ENCODE results near the gene PPT2.

Gene PPT2

GRCh38 chr6:32153564-32154513 lies at the start of gene PPT2:
Gene PPT2, plus strand, starts transcription at chr6:32154141. Its CDS starts 454 bp downstream, at chr6:32154595.
- peak in 50 of 51 donors; percentile 49 to 94 (median 82) for DNase-seq

GRCh38 chr6:32105433-32105832 lies 48.5 kb upstream of the PPT2 start:
- DNase-seq: no peak

- DNase-seq: peak in 1 of 51 donors; percentile 16
Measured at GRCh38 chr6:32107406-32107805, 46.5 kb upstream of the PPT2 start.

- no peak for DNase-seq
Measured at GRCh38 chr6:32108094-32108627, 45.8 kb upstream of the PPT2 start.

- no peak for DNase-seq
Measured at GRCh38 chr6:32108727-32109113, 45.2 kb upstream of the PPT2 start.

GRCh38 chr6:32109114-32109764 lies 44.7 kb upstream of the PPT2 start, which contains the start of gene TNXB:
Gene TNXB, minus strand, starts transcription at chr6:32109338. Its CDS starts 11,140 bp downstream, at chr6:32098198.
- DNase-seq: no peak

- no peak for DNase-seq
Measured at GRCh38 chr6:32109765-32110160, 44.2 kb upstream of the PPT2 start.

- no peak for DNase-seq
Measured at GRCh38 chr6:32110632-32111031, 43.3 kb upstream of the PPT2 start.

- DNase-seq: no peak
Measured at GRCh38 chr6:32111424-32112066, 42.4 kb upstream of the PPT2 start.

GRCh38 chr6:32112431-32112980 lies 41.4 kb upstream of the PPT2 start:
- no peak for DNase-seq

- DNase-seq: peak in 39 of 51 donors; percentile 7 to 85 (median 52)
Measured at GRCh38 chr6:32113386-32114352, 40.3 kb upstream of the PPT2 start.

GRCh38 chr6:32114796-32115195 lies 39.1 kb upstream of the PPT2 start:
- no peak for DNase-seq

- DNase-seq: no peak
Measured at GRCh38 chr6:32115623-32116022, 38.3 kb upstream of the PPT2 start.

- no peak for DNase-seq
Measured at GRCh38 chr6:32116674-32117073, 37.3 kb upstream of the PPT2 start.

GRCh38 chr6:32117461-32117860 lies 36.5 kb upstream of the PPT2 start:
- no peak for DNase-seq

- peak in 48 of 51 donors; percentile 12 to 95 (median 78) for DNase-seq
Measured at GRCh38 chr6:32118782-32119628, 34.9 kb upstream of the PPT2 start.

- DNase-seq: no peak
Measured at GRCh38 chr6:32120573-32121059, 33.3 kb upstream of the PPT2 start.

GRCh38 chr6:32123681-32124080 lies 30.3 kb upstream of the PPT2 start:
- no peak for DNase-seq

- DNase-seq: no peak
Measured at GRCh38 chr6:32126880-32127279, 27.1 kb upstream of the PPT2 start.
